Esophagus muscularis mucosa (tissue), 4 donors: ENCODE measurements around the gene MBNL1. TPM values are rescaled to one million over a fixed set of nuclear protein-coding genes. Genes with fewer than 3 reads are reported as not detected.

Experiments
- DNase-seq: peaks from one replicate; pipeline ENCODE4 v3.0.0-alpha.2; 2017; ENCODE audit errors: extremely low spot score
- H3K27ac ChIP-seq, 4 donors: fragments of 200-600 bp; sonication (generic); replicated peaks in 1 of 4; 1 replicate in 3 of 4; 2 replicates in 1 of 4; pipeline ENCODE4 v1.5.1; 2016 to 2019; ENCODE audit warnings: mild to moderate bottlenecking in 1 of 4
- H3K27me3 ChIP-seq, 4 donors: fragments of 200-600 bp; sonication (generic); one replicate each; pipeline versions ENCODE4 v1.5.1 to v1.6.0; 2016 to 2019
- H3K36me3 ChIP-seq, 4 donors: fragments of 200-600 bp; sonication (generic); one replicate each; pipeline ENCODE4 v1.5.1; 2016 to 2019
- H3K4me1 ChIP-seq, 4 donors: fragments of 200-600 bp; sonication (generic); one replicate each; pipeline ENCODE4 v1.5.1; 2016 to 2019
- H3K4me3 ChIP-seq, 4 donors: fragments of 200-600 bp; sonication (generic); 1 replicate in 2 of 4; 2 replicates in 2 of 4; pipeline ENCODE4 v1.5.1; 2016 to 2019; ENCODE audit warnings: mild to moderate bottlenecking in 4 of 4, moderate library complexity in 1 of 4
- H3K9me3 ChIP-seq, 4 donors: fragments of 200-600 bp; sonication (generic); 1 replicate in 3 of 4; 2 replicates in 1 of 4; pipeline ENCODE4 v1.5.1; 2016 to 2019
- CTCF ChIP-seq, 3 experiments: fragments of 200-600 bp in 2 of 3; fragments of 450-650 bp in 1 of 3; sonication (generic) in 2 of 3; IDR thresholded peaks; one replicate each; pipeline ENCODE4 v1.5.1; 2017 to 2019; ENCODE audit warnings: antibody characterized with exemption in 3 of 3, mild to moderate bottlenecking in 2 of 3, moderate library complexity in 1 of 3
- EP300 ChIP-seq: sonication (generic); formaldehyde crosslinking; IDR thresholded peaks from one replicate; pipeline ENCODE4 v1.6.1; 2017; ENCODE audit warnings: antibody characterized with exemption
- POLR2A ChIP-seq: fragments of 450-650 bp; IDR thresholded peaks from one replicate; pipeline ENCODE4 v1.6.1; 2017; ENCODE audit warnings: antibody characterized with exemption, moderate library complexity, mild to moderate bottlenecking, low read depth
- POLR2AphosphoS5 ChIP-seq, 2 donors: sonication (generic); formaldehyde crosslinking; IDR thresholded peaks; one replicate each; pipeline ENCODE4 v1.6.1; 2017; ENCODE audit warnings: antibody characterized with exemption in 2 of 2
- WGBS: methylation state at CpG from one replicate; pipeline ENCODE4 v1.1.5; 2018; 5-methylcytosine and 5-hydroxymethylcytosine counted together
- intact Hi-C: fragments of 100-400 bp; cut with DNase I; formaldehyde crosslinking; loops from one replicate; pipeline ENCODE4 v1.15.1; 2023
- total RNA-seq, 4 donors: library from RNA; depleted of rRNA; stranded (reverse); fragments of >200 nt; gene quantifications; one replicate each; pipeline versions ENCODE4 v1.1.0 to v1.2.1, GENCODE V29; 2016

MBNL1 gene
- total RNA-seq, 4 donors from 2014 or later = 635 to 868 (median 720) TPM

GRCh38 chr3:152258448-152259393 is 10.0 kb upstream of the MBNL1 start:
- H3K27ac ChIP-seq = peak overlapping the region; percentile 69 to 77 (median 74)
- H3K36me3 ChIP-seq = no peaks in the 10 kb centered on the region
- peak overlapping the region in 2 of 4 donors; percentile 9 to 20 for H3K4me3 ChIP-seq
- intact Hi-C loops = no loop called here
- peak; percentile 69 to 85 for TF ChIP-seq POLR2AphosphoS5 (IDR thresholded peaks at IDR 0.05)
- peak; percentile 74 for TF ChIP-seq EP300
- no peak for TF ChIP-seq CTCF (IDR thresholded peaks at IDR 0.05)
- no peak for TF ChIP-seq POLR2A
- no peak for DNase-seq
- H3K27me3 ChIP-seq = no peaks in the 10 kb centered on the region
- H3K9me3 ChIP-seq = no peaks in the 10 kb centered on the region
- peaks cover 14 to 43% (median 33%) of the 10 kb centered on the region in 4 donors for H3K4me1 ChIP-seq
- WGBS = 34% methylated on average over 7 of the region's 7 CpGs

- WGBS = 91% methylated on average over 2 of the region's 2 CpGs
- Histone ChIP-seq H3K27me3 (no peaks in the 10 kb centered on the region), H3K4me1 (peaks cover 20 to 50% (median 41%) of the 10 kb centered on the region in 4 donors), H3K27ac (peak overlapping the region in 3 of 4 donors; percentile 69 to 74 (median 74)), H3K36me3 (no peaks in the 10 kb centered on the region), H3K4me3 (no peak overlapping the region), H3K9me3 (no peaks in the 10 kb centered on the region)
- intact Hi-C loops = no loop called here
- DNase-seq = no peak
- no peak for TF ChIP-seq POLR2AphosphoS5 (IDR thresholded peaks at IDR 0.05)
These were observed 9.3 kb upstream of the MBNL1 start for GRCh38 chr3:152259468-152259867.

- TF ChIP-seq POLR2A (no peak), CTCF (IDR thresholded peaks at IDR 0.05) (no peak), EP300 (no peak), POLR2AphosphoS5 (IDR thresholded peaks at IDR 0.05) (no peak)
- peaks cover 21 to 56% (median 46%) of the 10 kb centered on the region in 4 donors for H3K4me1 ChIP-seq
- H3K27ac ChIP-seq = no peak overlapping the region
These were observed 8.7 kb upstream of the MBNL1 start for GRCh38 chr3:152260026-152260425.

GRCh38 chr3:152260529-152260928 is 8.2 kb upstream of the MBNL1 start:
- H3K4me1 ChIP-seq = peaks cover 21 to 61% (median 51%) of the 10 kb centered on the region in 4 donors
- DNase-seq = no peak
- no peak overlapping the region for H3K27ac ChIP-seq
- WGBS = 96% methylated on average over 1 of the region's 1 CpG
- TF ChIP-seq CTCF (IDR thresholded peaks at IDR 0.05) = no peak
- TF ChIP-seq POLR2AphosphoS5 (IDR thresholded peaks at IDR 0.05) = no peak
- TF ChIP-seq EP300 = no peak
- no peak for TF ChIP-seq POLR2A
- no peaks in the 10 kb centered on the region for H3K36me3 ChIP-seq
- intact Hi-C loops = loop anchor here (10.0 kb wide), 1 partner anchor 144 kb away; no protein-coding TSS in a partner anchor
- H3K4me3 ChIP-seq = no peak overlapping the region
- no peaks in the 10 kb centered on the region for H3K9me3 ChIP-seq
- H3K27me3 ChIP-seq = no peaks in the 10 kb centered on the region

More at GRCh38 chr3:152260026-152260425, 8.7 kb upstream of the MBNL1 start:
- H3K27me3 ChIP-seq = no peaks in the 10 kb centered on the region
- intact Hi-C loops = loop anchor here (10.0 kb wide), 1 partner anchor 145 kb away; no protein-coding TSS in a partner anchor
- DNase-seq = no peak
- H3K36me3 ChIP-seq = no peaks in the 10 kb centered on the region
- H3K9me3 ChIP-seq = no peaks in the 10 kb centered on the region
- 77% methylated on average over 3 of the region's 3 CpGs for WGBS
- H3K4me3 ChIP-seq = no peak overlapping the region

- intact Hi-C loops = loop anchor here (10.0 kb wide), 1 partner anchor 143 kb away; no protein-coding TSS in a partner anchor
- TF ChIP-seq POLR2AphosphoS5 (IDR thresholded peaks at IDR 0.05) (no peak), EP300 (no peak), CTCF (IDR thresholded peaks at IDR 0.05) (no peak), POLR2A (no peak)
- H3K36me3 ChIP-seq = no peaks in the 10 kb centered on the region
- no peak for DNase-seq
- H3K27me3 ChIP-seq = no peaks in the 10 kb centered on the region
- 95% methylated on average over 3 of the region's 3 CpGs for WGBS
- H3K27ac ChIP-seq = peak overlapping the region in 1 of 4 donors; percentile 26
- no peak overlapping the region for H3K4me3 ChIP-seq
- H3K9me3 ChIP-seq = no peaks in the 10 kb centered on the region
- peaks cover 27 to 69% (median 59%) of the 10 kb centered on the region in 4 donors for H3K4me1 ChIP-seq
These were observed 7.4 kb upstream of the MBNL1 start for GRCh38 chr3:152261329-152261728.
